Hematopoietic multipotent progenitor cell treated with erythropoietin and hydrocortisone succinate and interleukin-3 and kit ligand, for 6 days (in vitro differentiated cells): ENCODE measurements around the gene TRAK2.
"Not testable (repeated sequence)": the region's sequence is repeated elsewhere in the genome, so short reads cannot be mapped to it uniquely, and the experiment has no call there.

Experiments
- DNase-seq: peaks from one replicate; pipeline ENCODE4 v3.0.0-alpha.2; 2015

TRAK2 gene

GRCh38 chr2:201451292-201452057 lies at the start of gene TRAK2, which contains the start of gene STRADB:
TRAK2 (minus strand) TSS chr2:201451458; CDS start chr2:201420507, 30,951 bp downstream.
STRADB (plus strand) TSS chr2:201451740; CDS start chr2:201454841, 3,101 bp downstream.
- DNase-seq, result peak; percentile 97

- DNase-seq, result no peak
Observed at GRCh38 chr2:201500534-201500933, 49.3 kb upstream of the TRAK2 start.

GRCh38 chr2:201496785-201497184 lies 45.5 kb upstream of the TRAK2 start:
- no peak for DNase-seq

GRCh38 chr2:201490291-201490690 lies 39.0 kb upstream of the TRAK2 start:
- no peak for DNase-seq

GRCh38 chr2:201484805-201485204 lies 33.5 kb upstream of the TRAK2 start:
- no peak for DNase-seq

- DNase-seq, result not testable (repeated sequence)
Observed at GRCh38 chr2:201483758-201484157, 32.5 kb upstream of the TRAK2 start.

- DNase-seq, result no peak
Observed at GRCh38 chr2:201483342-201483741, 32.1 kb upstream of the TRAK2 start.

GRCh38 chr2:201482543-201482942 lies 31.3 kb upstream of the TRAK2 start:
- DNase-seq, result no peak

GRCh38 chr2:201472411-201472810 lies 21.2 kb upstream of the TRAK2 start:
- no peak for DNase-seq

- no peak for DNase-seq
Observed at GRCh38 chr2:201471732-201472393, 20.6 kb upstream of the TRAK2 start.

GRCh38 chr2:201470821-201471731 lies 19.8 kb upstream of the TRAK2 start:
- DNase-seq, result no peak

- no peak for DNase-seq
Observed at GRCh38 chr2:201467666-201468065, 16.4 kb upstream of the TRAK2 start.

- no peak for DNase-seq
Observed at GRCh38 chr2:201466050-201466675, 14.9 kb upstream of the TRAK2 start.

GRCh38 chr2:201465524-201465971 lies 14.3 kb upstream of the TRAK2 start:
- DNase-seq, result no peak

GRCh38 chr2:201464547-201464946 lies 13.3 kb upstream of the TRAK2 start:
- DNase-seq, result no peak

GRCh38 chr2:201460532-201460931 lies 9.3 kb upstream of the TRAK2 start:
- DNase-seq, result no peak

- DNase-seq, result no peak
Observed at GRCh38 chr2:201458381-201458780, 7.1 kb upstream of the TRAK2 start.

- DNase-seq, result no peak
Observed at GRCh38 chr2:201452922-201453643, 1.8 kb upstream of the TRAK2 start.

GRCh38 chr2:201452058-201452921 lies 1.0 kb upstream of the TRAK2 start:
- DNase-seq, result peak; percentile 42

GRCh38 chr2:201450954-201451291 lies 335 bp downstream of the TRAK2 start:
- DNase-seq, result peak; percentile 67

- no peak for DNase-seq
Observed at GRCh38 chr2:201448701-201449100, 2.6 kb downstream of the TRAK2 start.
